HepG2 (cell line): Measurements from ENCODE around the gene RHBDL1. TPM values are rescaled to one million over a fixed set of nuclear protein-coding genes. Genes with fewer than 3 reads are reported as not detected.
A peak's percentile ranks its signal among the peaks of the same experiment; 100 is the strongest.

ENCODE experiments used
- FIP1L1 ChIP-seq: fragments of 200-400 bp; formaldehyde crosslinking; IDR thresholded peaks from 2 replicates; pipeline ENCODE4 v1.6.1; 2018; ENCODE audit warnings: low read depth, mild to moderate bottlenecking, low read length, moderate library complexity, borderline replicate concordance; ENCODE audit not compliant: insufficient read depth
- KLF11 ChIP-seq: IDR thresholded peaks from 2 replicates; pipeline ENCODE4 v1.6.1; 2016; ENCODE audit warnings: missing compliant biosample characterization
- SYNCRIP ChIP-seq: fragments of 200-400 bp; formaldehyde crosslinking; IDR thresholded peaks from 2 replicates; pipeline ENCODE4 v1.6.1; 2018; ENCODE audit warnings: mild to moderate bottlenecking, low read depth, low read length; ENCODE audit not compliant: insufficient read depth
- U2AF2 ChIP-seq: fragments of 200-400 bp; formaldehyde crosslinking; IDR thresholded peaks from 2 replicates; pipeline ENCODE4 v1.6.1; 2017; ENCODE audit warnings: low read depth, mild to moderate bottlenecking, low read length
- ZBTB42 ChIP-seq: sonication (generic); formaldehyde crosslinking; IDR thresholded peaks from 2 replicates; pipeline ENCODE4 v1.5.0; 2020; ENCODE audit warnings: mild to moderate bottlenecking, missing genetic modification reagents
- ZNF264 ChIP-seq: sonication (generic); formaldehyde crosslinking; IDR thresholded peaks from 2 replicates; pipeline ENCODE4 v1.4.0; 2020; ENCODE audit warnings: missing genetic modification reagents
- ZNF33B ChIP-seq: sonication (generic); formaldehyde crosslinking; IDR thresholded peaks from 2 replicates; pipeline ENCODE4 v1.5.1; 2020; ENCODE audit warnings: mild to moderate bottlenecking, missing genetic modification reagents
- ZNF431 ChIP-seq: sonication (generic); formaldehyde crosslinking; IDR thresholded peaks from 2 replicates; pipeline ENCODE4 v1.9.0; 2022; ENCODE audit warnings: missing genetic modification reagents, low read depth, mild to moderate bottlenecking, borderline replicate concordance
- ZNF552 ChIP-seq: sonication (generic); formaldehyde crosslinking; IDR thresholded peaks from 2 replicates; pipeline ENCODE4 v1.9.0; 2022; ENCODE audit warnings: missing genetic modification reagents, mild to moderate bottlenecking, borderline replicate concordance
- ZNF570 ChIP-seq: sonication (generic); formaldehyde crosslinking; IDR thresholded peaks from 2 replicates; pipeline ENCODE4 v1.4.0; 2020; ENCODE audit warnings: mild to moderate bottlenecking, missing genetic modification reagents, borderline replicate concordance
- ZNF672 ChIP-seq: sonication (generic); formaldehyde crosslinking; IDR thresholded peaks from 2 replicates; pipeline ENCODE4 v1.8.1; 2022; ENCODE audit warnings: missing genetic modification reagents
- ZNF792 ChIP-seq: IDR thresholded peaks from 2 replicates; pipeline ENCODE4 v1.6.1; 2016
- polyA plus RNA-seq, 8 experiments: library from polyadenylated mRNA; depleted of rRNA in 3 of 8; stranded (reverse) in 7 of 8; unstranded in 1 of 8; fragments of >200 nt; fragmentation: Illumina TruSeq in 4 of 8; extraction: Trizol in 4 of 8; gene quantifications; 2 replicates each; pipeline versions ENCODE4 v1.2.1 to v1.2.3, GENCODE V29; 2011 to 2016; ENCODE audit warnings: low read depth in 4 of 8, missing spikeins in 1 of 8, mixed read lengths in 1 of 8; ENCODE audit not compliant: insufficient read depth in 1 of 8
- total RNA-seq, 5 experiments: library from RNA; depleted of rRNA; stranded (reverse); fragments of >200 nt; fragmentation: Illumina TruSeq; extraction: Trizol; gene quantifications; 2 replicates each; pipeline ENCODE4 v1.2.3, GENCODE V29; 2016; ENCODE audit warnings: low read depth in 1 of 5
- TF ChIP-seq, protein P1 (sequence below): sonication (generic); formaldehyde crosslinking; IDR thresholded peaks from 2 replicates; pipeline ENCODE4 v1.5.1; 2020; ENCODE audit warnings: missing genetic modification reagents, mild to moderate bottlenecking, borderline replicate concordance
- TF ChIP-seq, protein P2 (sequence below): IDR thresholded peaks from 2 replicates; pipeline ENCODE4 v1.4.0; 2020; ENCODE audit warnings: mild to moderate bottlenecking, missing genetic modification reagents
- TF ChIP-seq, protein P3 (sequence below): sonication (generic); formaldehyde crosslinking; IDR thresholded peaks from 2 replicates; pipeline ENCODE4 v1.4.0; 2020; ENCODE audit warnings: missing genetic modification reagents
- TF ChIP-seq, protein P4 (sequence below): conservative IDR thresholded peaks from 2 replicates; pipeline ENCODE4 v1.6.1; 2018; ENCODE audit warnings: missing genetic modification reagents
- TF ChIP-seq, protein P5 (sequence below): sonication (generic); formaldehyde crosslinking; IDR thresholded peaks from 2 replicates; pipeline ENCODE4 v1.4.0; 2020; ENCODE audit warnings: mild to moderate bottlenecking, missing genetic modification reagents

Gene RHBDL1
- total and polyA plus RNA-seq, 2 of the 13 experiments (the other 11 are each of a cell fraction or from before 2014, with no cell fraction given), result 1.8 to 3.8 TPM

DNA sequence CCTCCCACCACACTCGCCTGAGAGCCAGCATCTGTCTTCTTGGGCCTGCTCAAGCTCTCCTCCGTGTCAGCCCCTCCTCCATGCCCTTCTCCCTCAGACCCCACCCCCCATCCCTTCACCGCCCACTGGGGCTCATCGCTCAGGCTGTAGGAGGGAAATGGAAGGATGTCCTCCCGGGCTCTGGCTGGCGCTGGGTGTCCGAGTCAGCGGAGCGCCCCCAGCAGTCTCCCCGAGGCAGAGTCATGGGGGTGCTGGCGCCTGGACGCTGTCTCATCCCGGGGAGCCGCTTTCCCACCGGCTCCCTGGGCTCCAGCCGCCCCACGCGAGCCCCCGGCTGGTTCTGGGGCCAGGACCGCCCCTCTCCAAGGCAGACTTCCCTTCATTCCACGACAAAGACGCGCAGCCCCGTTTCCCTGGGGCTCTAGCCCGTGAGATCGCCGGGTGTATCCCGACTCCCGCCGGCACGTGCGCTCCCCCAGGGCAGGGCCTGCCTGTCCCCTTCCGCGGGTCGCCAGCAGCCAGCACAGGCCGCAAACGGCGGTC is 45.0 kb downstream of the RHBDL1 start (continued):
- TF ChIP-seq, protein P1, sequence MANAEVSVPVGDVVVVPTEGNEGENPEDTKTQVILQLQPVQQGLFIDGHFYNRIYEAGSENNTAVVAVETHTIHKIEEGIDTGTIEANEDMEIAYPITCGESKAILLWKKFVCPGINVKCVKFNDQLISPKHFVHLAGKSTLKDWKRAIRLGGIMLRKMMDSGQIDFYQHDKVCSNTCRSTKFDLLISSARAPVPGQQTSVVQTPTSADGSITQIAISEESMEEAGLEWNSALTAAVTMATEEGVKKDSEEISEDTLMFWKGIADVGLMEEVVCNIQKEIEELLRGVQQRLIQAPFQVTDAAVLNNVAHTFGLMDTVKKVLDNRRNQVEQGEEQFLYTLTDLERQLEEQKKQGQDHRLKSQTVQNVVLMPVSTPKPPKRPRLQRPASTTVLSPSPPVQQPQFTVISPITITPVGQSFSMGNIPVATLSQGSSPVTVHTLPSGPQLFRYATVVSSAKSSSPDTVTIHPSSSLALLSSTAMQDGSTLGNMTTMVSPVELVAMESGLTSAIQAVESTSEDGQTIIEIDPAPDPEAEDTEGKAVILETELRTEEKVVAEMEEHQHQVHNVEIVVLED (CRISPR knock-in tag), result no peak
- TF ChIP-seq, protein P2, sequence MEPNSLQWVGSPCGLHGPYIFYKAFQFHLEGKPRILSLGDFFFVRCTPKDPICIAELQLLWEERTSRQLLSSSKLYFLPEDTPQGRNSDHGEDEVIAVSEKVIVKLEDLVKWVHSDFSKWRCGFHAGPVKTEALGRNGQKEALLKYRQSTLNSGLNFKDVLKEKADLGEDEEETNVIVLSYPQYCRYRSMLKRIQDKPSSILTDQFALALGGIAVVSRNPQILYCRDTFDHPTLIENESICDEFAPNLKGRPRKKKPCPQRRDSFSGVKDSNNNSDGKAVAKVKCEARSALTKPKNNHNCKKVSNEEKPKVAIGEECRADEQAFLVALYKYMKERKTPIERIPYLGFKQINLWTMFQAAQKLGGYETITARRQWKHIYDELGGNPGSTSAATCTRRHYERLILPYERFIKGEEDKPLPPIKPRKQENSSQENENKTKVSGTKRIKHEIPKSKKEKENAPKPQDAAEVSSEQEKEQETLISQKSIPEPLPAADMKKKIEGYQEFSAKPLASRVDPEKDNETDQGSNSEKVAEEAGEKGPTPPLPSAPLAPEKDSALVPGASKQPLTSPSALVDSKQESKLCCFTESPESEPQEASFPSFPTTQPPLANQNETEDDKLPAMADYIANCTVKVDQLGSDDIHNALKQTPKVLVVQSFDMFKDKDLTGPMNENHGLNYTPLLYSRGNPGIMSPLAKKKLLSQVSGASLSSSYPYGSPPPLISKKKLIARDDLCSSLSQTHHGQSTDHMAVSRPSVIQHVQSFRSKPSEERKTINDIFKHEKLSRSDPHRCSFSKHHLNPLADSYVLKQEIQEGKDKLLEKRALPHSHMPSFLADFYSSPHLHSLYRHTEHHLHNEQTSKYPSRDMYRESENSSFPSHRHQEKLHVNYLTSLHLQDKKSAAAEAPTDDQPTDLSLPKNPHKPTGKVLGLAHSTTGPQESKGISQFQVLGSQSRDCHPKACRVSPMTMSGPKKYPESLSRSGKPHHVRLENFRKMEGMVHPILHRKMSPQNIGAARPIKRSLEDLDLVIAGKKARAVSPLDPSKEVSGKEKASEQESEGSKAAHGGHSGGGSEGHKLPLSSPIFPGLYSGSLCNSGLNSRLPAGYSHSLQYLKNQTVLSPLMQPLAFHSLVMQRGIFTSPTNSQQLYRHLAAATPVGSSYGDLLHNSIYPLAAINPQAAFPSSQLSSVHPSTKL (CRISPR knock-in tag), result no peak
- TF ChIP-seq, protein P3, sequence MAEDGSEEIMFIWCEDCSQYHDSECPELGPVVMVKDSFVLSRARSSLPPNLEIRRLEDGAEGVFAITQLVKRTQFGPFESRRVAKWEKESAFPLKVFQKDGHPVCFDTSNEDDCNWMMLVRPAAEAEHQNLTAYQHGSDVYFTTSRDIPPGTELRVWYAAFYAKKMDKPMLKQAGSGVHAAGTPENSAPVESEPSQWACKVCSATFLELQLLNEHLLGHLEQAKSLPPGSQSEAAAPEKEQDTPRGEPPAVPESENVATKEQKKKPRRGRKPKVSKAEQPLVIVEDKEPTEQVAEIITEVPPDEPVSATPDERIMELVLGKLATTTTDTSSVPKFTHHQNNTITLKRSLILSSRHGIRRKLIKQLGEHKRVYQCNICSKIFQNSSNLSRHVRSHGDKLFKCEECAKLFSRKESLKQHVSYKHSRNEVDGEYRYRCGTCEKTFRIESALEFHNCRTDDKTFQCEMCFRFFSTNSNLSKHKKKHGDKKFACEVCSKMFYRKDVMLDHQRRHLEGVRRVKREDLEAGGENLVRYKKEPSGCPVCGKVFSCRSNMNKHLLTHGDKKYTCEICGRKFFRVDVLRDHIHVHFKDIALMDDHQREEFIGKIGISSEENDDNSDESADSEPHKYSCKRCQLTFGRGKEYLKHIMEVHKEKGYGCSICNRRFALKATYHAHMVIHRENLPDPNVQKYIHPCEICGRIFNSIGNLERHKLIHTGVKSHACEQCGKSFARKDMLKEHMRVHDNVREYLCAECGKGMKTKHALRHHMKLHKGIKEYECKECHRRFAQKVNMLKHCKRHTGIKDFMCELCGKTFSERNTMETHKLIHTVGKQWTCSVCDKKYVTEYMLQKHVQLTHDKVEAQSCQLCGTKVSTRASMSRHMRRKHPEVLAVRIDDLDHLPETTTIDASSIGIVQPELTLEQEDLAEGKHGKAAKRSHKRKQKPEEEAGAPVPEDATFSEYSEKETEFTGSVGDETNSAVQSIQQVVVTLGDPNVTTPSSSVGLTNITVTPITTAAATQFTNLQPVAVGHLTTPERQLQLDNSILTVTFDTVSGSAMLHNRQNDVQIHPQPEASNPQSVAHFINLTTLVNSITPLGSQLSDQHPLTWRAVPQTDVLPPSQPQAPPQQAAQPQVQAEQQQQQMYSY (CRISPR knock-in tag), result no peak
- no peak for TF ChIP-seq ZNF570 (CRISPR knock-in tag)
- no peak for TF ChIP-seq ZBTB42 (CRISPR knock-in tag)
- no peak for TF ChIP-seq FIP1L1
- peak; percentile 72; the same call in 1 of the 2 replicates for TF ChIP-seq ZNF672 (CRISPR knock-in tag)
- TF ChIP-seq, protein P4, sequence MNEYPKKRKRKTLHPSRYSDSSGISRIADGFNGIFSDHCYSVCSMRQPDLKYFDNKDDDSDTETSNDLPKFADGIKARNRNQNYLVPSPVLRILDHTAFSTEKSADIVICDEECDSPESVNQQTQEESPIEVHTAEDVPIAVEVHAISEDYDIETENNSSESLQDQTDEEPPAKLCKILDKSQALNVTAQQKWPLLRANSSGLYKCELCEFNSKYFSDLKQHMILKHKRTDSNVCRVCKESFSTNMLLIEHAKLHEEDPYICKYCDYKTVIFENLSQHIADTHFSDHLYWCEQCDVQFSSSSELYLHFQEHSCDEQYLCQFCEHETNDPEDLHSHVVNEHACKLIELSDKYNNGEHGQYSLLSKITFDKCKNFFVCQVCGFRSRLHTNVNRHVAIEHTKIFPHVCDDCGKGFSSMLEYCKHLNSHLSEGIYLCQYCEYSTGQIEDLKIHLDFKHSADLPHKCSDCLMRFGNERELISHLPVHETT (CRISPR knock-in tag), result no peak
- TF ChIP-seq, protein P5, sequence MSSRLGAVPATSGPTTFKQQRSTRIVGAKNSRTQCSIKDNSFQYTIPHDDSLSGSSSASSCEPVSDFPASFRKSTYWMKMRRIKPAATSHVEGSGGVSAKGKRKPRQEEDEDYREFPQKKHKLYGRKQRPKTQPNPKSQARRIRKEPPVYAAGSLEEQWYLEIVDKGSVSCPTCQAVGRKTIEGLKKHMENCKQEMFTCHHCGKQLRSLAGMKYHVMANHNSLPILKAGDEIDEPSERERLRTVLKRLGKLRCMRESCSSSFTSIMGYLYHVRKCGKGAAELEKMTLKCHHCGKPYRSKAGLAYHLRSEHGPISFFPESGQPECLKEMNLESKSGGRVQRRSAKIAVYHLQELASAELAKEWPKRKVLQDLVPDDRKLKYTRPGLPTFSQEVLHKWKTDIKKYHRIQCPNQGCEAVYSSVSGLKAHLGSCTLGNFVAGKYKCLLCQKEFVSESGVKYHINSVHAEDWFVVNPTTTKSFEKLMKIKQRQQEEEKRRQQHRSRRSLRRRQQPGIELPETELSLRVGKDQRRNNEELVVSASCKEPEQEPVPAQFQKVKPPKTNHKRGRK (CRISPR knock-in tag), result no peak
- TF ChIP-seq SYNCRIP, result no peak
- TF ChIP-seq ZNF33B (CRISPR knock-in tag), result no peak
- no peak; the same call in 1 of the 2 replicates for TF ChIP-seq ZNF792 (CRISPR knock-in tag)
- no peak for TF ChIP-seq ZNF264
- TF ChIP-seq U2AF2, result 0 out of 2 replicates have a peak, but pooled peaks have one; percentile 41
- TF ChIP-seq ZNF431, result no peak
- TF ChIP-seq KLF11 (CRISPR knock-in tag), result no peak
- TF ChIP-seq ZNF552, result no peak
